ENCODE measurements around the gene CDHR5.
A peak's percentile ranks its signal among the peaks of the same experiment; 100 is the strongest.

The CDHR5 gene

GRCh38 chr11:581752-582151, 43.0 kb downstream of the CDHR5 start:
- H3K27ac ChIP-seq: no peak overlapping the region
- H3K9ac ChIP-seq: no peak overlapping the region
- H4K20me1 ChIP-seq (ENCODE audit: insufficient read depth): peaks cover 50% of the 10 kb centered on the region
- H3K4me2 ChIP-seq: no peak overlapping the region
- H3K79me2 ChIP-seq (ENCODE audit: insufficient read depth, low read depth): peaks cover 73% of the 10 kb centered on the region
- H3K4me1 ChIP-seq (ENCODE audit: low read depth, poor library complexity, severe bottlenecking): peaks cover 29% of the 10 kb centered on the region
- H3K36me3 ChIP-seq (ENCODE audit: insufficient read depth): no peaks in the 10 kb centered on the region
- H3K27me3 ChIP-seq (ENCODE audit: insufficient read depth, low read depth): no peaks in the 10 kb centered on the region
- H2AFZ ChIP-seq (ENCODE audit: low read depth): no peak overlapping the region
- no peak overlapping the region for H3K4me3 ChIP-seq (IDR thresholded peaks at IDR 0.05; ENCODE audit: insufficient read depth, low read depth, low read length)
- TF ChIP-seq CTCF (conservative IDR thresholded peaks at IDR 0.05; ENCODE audit: low read depth, low read length): no peak

GRCh38 chr11:581342-581741, 43.4 kb downstream of the CDHR5 start:
- H3K4me1 ChIP-seq (ENCODE audit: low read depth, poor library complexity, severe bottlenecking): peaks cover 25% of the 10 kb centered on the region
- no peak overlapping the region for H2AFZ ChIP-seq (ENCODE audit: low read depth)
- no peaks in the 10 kb centered on the region for H3K27me3 ChIP-seq (ENCODE audit: insufficient read depth, low read depth)
- no peak for TF ChIP-seq CTCF (conservative IDR thresholded peaks at IDR 0.05; ENCODE audit: low read depth, low read length)
- H3K9ac ChIP-seq: no peak overlapping the region
- H3K4me2 ChIP-seq: no peak overlapping the region
- no peak overlapping the region for H3K27ac ChIP-seq
- H3K36me3 ChIP-seq (ENCODE audit: insufficient read depth): no peaks in the 10 kb centered on the region
- no peak overlapping the region for H3K4me3 ChIP-seq (IDR thresholded peaks at IDR 0.05; ENCODE audit: insufficient read depth, low read depth, low read length)
- peaks cover 50% of the 10 kb centered on the region for H4K20me1 ChIP-seq (ENCODE audit: insufficient read depth)
- H3K79me2 ChIP-seq (ENCODE audit: insufficient read depth, low read depth): peaks cover 71% of the 10 kb centered on the region

GRCh38 chr11:579830-580601, 44.7 kb downstream of the CDHR5 start:
- Histone ChIP-seq H3K27me3 (ENCODE audit: insufficient read depth, low read depth) (no peaks in the 10 kb centered on the region), H4K20me1 (ENCODE audit: insufficient read depth) (peaks cover 50% of the 10 kb centered on the region), H3K4me2 (no peak overlapping the region), H3K4me1 (ENCODE audit: low read depth, poor library complexity, severe bottlenecking) (peaks cover 27% of the 10 kb centered on the region), H3K27ac (no peak overlapping the region), H3K79me2 (ENCODE audit: insufficient read depth, low read depth) (peaks cover 67% of the 10 kb centered on the region), H3K4me3 (IDR thresholded peaks at IDR 0.05; ENCODE audit: insufficient read depth, low read depth, low read length) (no peak overlapping the region), H3K36me3 (ENCODE audit: insufficient read depth) (no peaks in the 10 kb centered on the region), H3K9ac (no peak overlapping the region), H2AFZ (ENCODE audit: low read depth) (no peak overlapping the region)
- no peak for TF ChIP-seq CTCF (conservative IDR thresholded peaks at IDR 0.05; ENCODE audit: low read depth, low read length)

GRCh38 chr11:578276-579035, 46.3 kb downstream of the CDHR5 start:
- no peaks in the 10 kb centered on the region for H3K27me3 ChIP-seq (ENCODE audit: insufficient read depth, low read depth)
- peaks cover 50% of the 10 kb centered on the region for H4K20me1 ChIP-seq (ENCODE audit: insufficient read depth)
- H3K9ac ChIP-seq: no peak overlapping the region
- H3K27ac ChIP-seq: no peak overlapping the region
- H2AFZ ChIP-seq (ENCODE audit: low read depth): no peak overlapping the region
- peaks cover 29% of the 10 kb centered on the region for H3K4me1 ChIP-seq (ENCODE audit: low read depth, poor library complexity, severe bottlenecking)
- no peak for TF ChIP-seq CTCF (conservative IDR thresholded peaks at IDR 0.05; ENCODE audit: low read depth, low read length)
- peak overlapping the region; percentile 95 for H3K4me2 ChIP-seq
- H3K4me3 ChIP-seq (IDR thresholded peaks at IDR 0.05; ENCODE audit: insufficient read depth, low read depth, low read length): no peak overlapping the region
- no peaks in the 10 kb centered on the region for H3K36me3 ChIP-seq (ENCODE audit: insufficient read depth)
- H3K79me2 ChIP-seq (ENCODE audit: insufficient read depth, low read depth): peaks cover 62% of the 10 kb centered on the region
